GM12878 (cell line): ENCODE measurements around the gene HEPHL1. TPM values are rescaled to one million over a fixed set of nuclear protein-coding genes. Genes with fewer than 3 reads are reported as not detected.
A peak's percentile ranks its signal among the peaks of the same experiment; 100 is the strongest.

Source experiments
- ATAC-seq: fragments of 200-7000 bp; cut with Tn5 transposase; 3 replicates; pipeline ENCODE4 v1.9.1; 2020; ENCODE audit warnings: mild to moderate bottlenecking, moderate library complexity
- BruUV-seq: library from RNA; stranded (reverse); fragments of 400-500 nt; replicated peaks from 2 replicates; lab custom pipeline; 2021; lab: Mats Ljungman, UMichigan
- CTCF ChIA-PET: fragments of 300-600 bp; sonication (Branson Sonifier 250); formaldehyde crosslinking; extraction: SDS; loops from one replicate; lab custom pipeline; 2021; ENCODE audit warnings: inconsistent platforms; lab: Yijun Ruan, JAX
- POLR2A ChIA-PET: fragments of 350-600 bp; formaldehyde crosslinking; extraction: SDS; loops from one replicate; lab custom pipeline; 2021; ENCODE audit warnings: inconsistent platforms; lab: Charles Lee
- RAD21 ChIA-PET: fragments of 300-600 bp; sonication (Branson Sonifier 250); formaldehyde crosslinking; loops from one replicate; lab custom pipeline; 2023; ENCODE audit warnings: antibody characterized with exemption; ENCODE audit not compliant: unreplicated experiment; lab: Charles Lee
- SMC1A ChIA-PET: fragments of 300-600 bp; sonication (Branson Sonifier 250); formaldehyde crosslinking; loops from one replicate; lab custom pipeline; 2023; ENCODE audit not compliant: unreplicated experiment, uncharacterized antibody; lab: Charles Lee
- DNase-seq: peaks from one replicate; pipeline ENCODE4 v3.0.0-alpha.2; 2011; ENCODE audit warnings: low read depth, low spot score
- FAIRE-seq: peaks from 3 replicates; lab custom pipeline; 2011; peaks lifted over from hg19 to GRCh38; lab: Jason Lieb, UNC
- H2AFZ ChIP-seq: 2 replicates; pipeline ENCODE4 v1.6.0; 2011; ENCODE audit warnings: low read depth, low read length, control low read depth; ENCODE audit not compliant: control insufficient read depth
- H3K27ac ChIP-seq: 2 replicates; pipeline ENCODE4 v1.5.1; 2011; ENCODE audit warnings: control low read depth; ENCODE audit not compliant: control insufficient read depth, insufficient read depth
- H3K27me3 ChIP-seq, 2 experiments: replicated peaks in 1 of 2; 2 replicates each; pipeline versions ENCODE4 v1.6.0 to v1.6.1; 2011; ENCODE audit warnings: low read length in 1 of 2; ENCODE audit not compliant: control insufficient read depth in 2 of 2, insufficient read depth in 2 of 2
- H3K36me3 ChIP-seq, 2 experiments: 2 replicates each; pipeline ENCODE4 v1.5.1; 2011; ENCODE audit warnings: low read length in 1 of 2; ENCODE audit not compliant: control insufficient read depth in 2 of 2, insufficient read depth in 2 of 2
- H3K4me1 ChIP-seq: 2 replicates; pipeline ENCODE4 v1.6.1; 2011; ENCODE audit warnings: mild to moderate bottlenecking, low read length, moderate library complexity, mixed read lengths; ENCODE audit not compliant: control insufficient read depth, insufficient read depth
- H3K4me2 ChIP-seq: 2 replicates; pipeline ENCODE4 v1.6.0; 2011; ENCODE audit warnings: control low read depth; ENCODE audit not compliant: control insufficient read depth, insufficient read depth
- H3K4me3 ChIP-seq: fragments of 200-600 bp; sonication (generic); 2 replicates; pipeline ENCODE4 v1.5.1; 2016
- H3K79me2 ChIP-seq: 2 replicates; pipeline ENCODE4 v1.6.0; 2011; ENCODE audit warnings: low read length; ENCODE audit not compliant: control insufficient read depth, insufficient read depth
- H3K9ac ChIP-seq: 2 replicates; pipeline ENCODE4 v1.8.0; 2011; ENCODE audit warnings: low read length, control low read depth, mixed read lengths; ENCODE audit not compliant: control insufficient read depth, insufficient read depth
- H3K9me3 ChIP-seq: replicated peaks from 3 replicates; pipeline ENCODE4 v1.5.1; 2011; ENCODE audit warnings: mild to moderate bottlenecking, low read length; ENCODE audit not compliant: control insufficient read depth, insufficient read depth
- H4K20me1 ChIP-seq: 2 replicates; pipeline ENCODE4 v1.6.0; 2011; ENCODE audit not compliant: control insufficient read depth, insufficient read depth
- KAT2A ChIP-seq: conservative IDR thresholded peaks from 2 replicates; pipeline ENCODE4 v1.6.1; 2011; ENCODE audit warnings: low read depth, low read length; ENCODE audit not compliant: control insufficient read depth
- SPI1 ChIP-seq: IDR thresholded peaks from 2 replicates; pipeline ENCODE4 v1.6.1; 2011; ENCODE audit warnings: low read depth, mild to moderate bottlenecking, low read length, moderate library complexity, borderline replicate concordance; ENCODE audit not compliant: insufficient read depth
- SREBF1 ChIP-seq: IDR thresholded peaks from 2 replicates; pipeline ENCODE4 v1.6.1; 2012; ENCODE audit warnings: mild to moderate bottlenecking, low read length
- STAT1 ChIP-seq: fragments of 450-650 bp; conservative IDR thresholded peaks from 2 replicates; pipeline ENCODE4 v1.6.1; 2014; ENCODE audit warnings: antibody characterized with exemption, mild to moderate bottlenecking
- WGBS: methylation state at CpG from one replicate; pipeline ENCODE4 v1.1.6; 2016; ENCODE audit warnings: low lambda C conversion rate; ENCODE audit not compliant: insufficient replicate concordance, insufficient coverage; ENCODE audit errors: missing lambda C conversion rate; 5-methylcytosine and 5-hydroxymethylcytosine counted together
- in situ Hi-C: fragments of 300-500 bp; cut with MboI; formaldehyde crosslinking; loops from 9 replicates; pipeline ENCODE4 v1.14.3; 2018; ENCODE audit warnings: mixed read lengths
- intact Hi-C: fragments of 100-400 bp; cut with micrococcal nuclease; formaldehyde crosslinking; loops from one replicate; pipeline ENCODE4 v1.14.2; 2022; ENCODE audit not compliant: unreplicated experiment
- polyA plus RNA-seq, 11 experiments: library from polyadenylated mRNA; depleted of rRNA in 4 of 11; unstranded in 6 of 11; stranded (reverse) in 5 of 11; fragments of >200 nt; fragmentation: Nextera tagmentation in 4 of 11; fragmentation: Illumina TruSeq in 1 of 11; extraction: Ambion mirVana in 4 of 11; extraction: Trizol in 1 of 11; gene quantifications; 1 replicate in 1 of 11; 2 replicates in 10 of 11; pipeline versions ENCODE4 v1.2.1 to v1.2.3, GENCODE V29; 2011 to 2016; ENCODE audit warnings: inconsistent platforms in 2 of 11, missing spikeins in 2 of 11, low read depth in 1 of 11
- total RNA-seq, 4 experiments: library from RNA; depleted of rRNA in 3 of 4; stranded (reverse); fragments of >200 nt in 3 of 4; fragmentation: Illumina TruSeq in 1 of 4; extraction: Trizol in 1 of 4; gene quantifications; 2 replicates each; pipeline versions ENCODE4 v1.2.1 to v1.2.3, GENCODE V29; 2013 to 2021
- TF ChIP-seq, protein P1 (sequence below): IDR thresholded peaks from 2 replicates; pipeline ENCODE4 v1.6.1; 2012; ENCODE audit warnings: low read length, inconsistent platforms

The HEPHL1 gene
- total and polyA plus RNA-seq, 10 of the 15 experiments (the other 5 are each of a cell fraction or from before 2014, with no cell fraction given) = 0.02 to 0.08 (median 0.05) TPM; not detected in 6

DNA sequence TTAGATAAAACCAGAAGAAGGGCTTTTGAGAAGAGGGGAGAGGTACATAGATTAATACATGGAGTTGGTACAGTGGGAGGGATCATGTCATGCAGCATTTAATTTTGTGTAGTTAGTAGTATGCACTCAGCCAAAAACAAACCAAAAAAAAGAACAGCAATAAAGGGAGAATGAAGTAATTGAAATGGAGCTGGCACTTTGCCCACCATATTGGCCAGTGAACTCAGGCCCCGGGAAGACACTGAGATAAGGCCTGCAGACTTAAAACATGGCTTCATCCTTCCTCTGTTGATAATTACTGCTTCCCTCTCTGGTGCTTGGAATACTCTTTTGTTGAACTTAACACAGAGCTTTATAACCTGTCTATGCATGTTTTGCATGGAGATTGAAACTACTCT is 110.6 kb downstream of the HEPHL1 start (continued):
- TF ChIP-seq, protein P1, sequence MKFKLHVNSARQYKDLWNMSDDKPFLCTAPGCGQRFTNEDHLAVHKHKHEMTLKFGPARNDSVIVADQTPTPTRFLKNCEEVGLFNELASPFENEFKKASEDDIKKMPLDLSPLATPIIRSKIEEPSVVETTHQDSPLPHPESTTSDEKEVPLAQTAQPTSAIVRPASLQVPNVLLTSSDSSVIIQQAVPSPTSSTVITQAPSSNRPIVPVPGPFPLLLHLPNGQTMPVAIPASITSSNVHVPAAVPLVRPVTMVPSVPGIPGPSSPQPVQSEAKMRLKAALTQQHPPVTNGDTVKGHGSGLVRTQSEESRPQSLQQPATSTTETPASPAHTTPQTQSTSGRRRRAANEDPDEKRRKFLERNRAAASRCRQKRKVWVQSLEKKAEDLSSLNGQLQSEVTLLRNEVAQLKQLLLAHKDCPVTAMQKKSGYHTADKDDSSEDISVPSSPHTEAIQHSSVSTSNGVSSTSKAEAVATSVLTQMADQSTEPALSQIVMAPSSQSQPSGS = no peak
- TF ChIP-seq STAT1 (no peak), SPI1 (no peak)

DNA sequence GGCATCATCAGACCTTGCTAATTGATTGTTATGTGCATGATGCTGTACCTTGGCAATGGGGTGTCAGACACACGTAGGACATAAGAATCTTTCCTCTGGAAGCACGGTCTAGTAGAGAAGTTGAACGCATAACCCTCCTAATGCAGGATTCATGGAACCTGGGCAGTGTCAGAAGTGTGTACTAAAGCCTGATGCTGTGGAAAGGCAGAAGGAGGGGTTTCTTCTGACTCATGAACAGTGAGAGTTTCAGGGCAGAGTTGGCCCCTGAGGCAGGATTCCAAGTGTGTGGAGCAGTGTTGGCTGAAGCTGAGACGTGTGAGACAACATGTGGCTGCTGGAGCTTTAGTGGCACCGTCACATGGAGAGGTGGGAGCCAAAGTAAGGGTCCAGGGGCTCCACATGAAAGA is 111.0 kb downstream of the HEPHL1 start:
- TF ChIP-seq KAT2A = no peak
- TF ChIP-seq SREBF1 = no peak
- TF ChIP-seq, all 136 proteins: peak for 0
- Histone ChIP-seq H3K27me3 (no peaks in the 10 kb centered on the region), H2AFZ (no peak overlapping the region), H3K4me3 (peak overlapping the region; percentile 86; the same call in 1 of the 2 replicates), H3K4me2 (peak overlapping the region; percentile 60), H3K36me3 (no peaks in the 10 kb centered on the region), H4K20me1 (no peaks in the 10 kb centered on the region), H3K9ac (no peak overlapping the region), H3K79me2 (peaks cover 78% of the 10 kb centered on the region), H3K4me1 (peaks cover 17% of the 10 kb centered on the region), H3K9me3 (no peaks in the 10 kb centered on the region), H3K27ac (no peak overlapping the region)
- BruUV-seq = no TSS peak
- POLR2A ChIA-PET = interaction anchor here (1.1 kb wide), 2 partner anchors 12 to 392 kb away, joined by 3 to 4 read pairs; no protein-coding TSS in a partner anchor
- DNase-seq = no peak
- no peak for FAIRE-seq
- SMC1A ChIA-PET = interaction anchor here (1.0 to 1.1 kb wide), 2 partner anchors 51 to 472 kb away, joined by 3 to 5 read pairs; no protein-coding TSS in a partner anchor
- ATAC-seq = no peak
- RAD21 ChIA-PET = interaction anchor here (1.3 kb wide), 1 partner anchor 373 kb away, joined by 4 read pairs; no protein-coding TSS in a partner anchor
- intact Hi-C loops (no loop called here), in situ Hi-C loops (no loop called here)
- 79% methylated on average over 5 of the region's 5 CpGs for WGBS
- CTCF ChIA-PET = interaction anchor here (1.7 kb wide), 1 partner anchor 52 kb away, joined by 4 read pairs; no protein-coding TSS in a partner anchor
